ENCODE results near the gene BPIFB2. TPM values are rescaled to one million over a fixed set of nuclear protein-coding genes. Genes with fewer than 3 reads are reported as not detected.
"Not testable (repeated sequence)": the region's sequence is repeated elsewhere in the genome, so short reads cannot be mapped to it uniquely, and the experiment has no call there.

Gene BPIFB2
- polyA plus RNA-seq, 3 donors = not detected

- H3K9me3 Mint-ChIP-seq = peaks cover 0 to 15% (median 3%) of the 10 kb centered on the region in 7 donors
- DNase-seq; H3K9me3 ChIP-seq (replicated peaks in 1 of 2; ENCODE audit: control insufficient read depth in 1 of 2, insufficient read depth in 1 of 2, low read length in 2 of 2); H3K36me3 Mint-ChIP-seq; H2AFZ ChIP-seq (ENCODE audit: insufficient read depth, low read depth, low read length, poor library complexity, severe bottlenecking); H3K27ac ChIP-seq (ENCODE audit: low read depth in 1 of 2, low read length in 2 of 2); H3K36me3 ChIP-seq (replicated peaks in 1 of 2; ENCODE audit: control insufficient read depth in 1 of 2, insufficient read depth in 2 of 2, low read length in 2 of 2); H3K4me1 Mint-ChIP-seq; H4K20me1 ChIP-seq (ENCODE audit: insufficient read depth, low read length); H3K4me2 ChIP-seq (replicated peaks; ENCODE audit: extremely low read depth, low read length, poor library complexity, severe bottlenecking); H3K4me3 ChIP-seq (replicated peaks in 1 of 3; ENCODE audit: low read depth in 2 of 3, low read length in 3 of 3); H3K27me3 Mint-ChIP-seq (ENCODE audit: low read depth in 3 of 3); H3K27ac Mint-ChIP-seq; H3K9ac ChIP-seq (ENCODE audit: insufficient read depth, low read length, poor library complexity, severe bottlenecking); intact Hi-C loops (cut with micrococcal nuclease); H3K4me3 Mint-ChIP-seq; H3K79me2 ChIP-seq (ENCODE audit: insufficient read depth, low read length); H3K27me3 ChIP-seq (ENCODE audit: control insufficient read depth in 2 of 2, insufficient read depth in 2 of 2, low read length in 2 of 2): not testable (repeated sequence)
- WGBS (ENCODE audit: insufficient coverage) = 88% methylated on average over 1 of the region's 4 CpGs
- H3K4me1 ChIP-seq (ENCODE audit: control insufficient read depth in 1 of 2, insufficient read depth in 2 of 2, low read length in 2 of 2) = peaks cover 15% of the 10 kb centered on the region in 2 donors
Measured at GRCh38 chr20:32975121-32975520, 32.4 kb upstream of the BPIFB2 start.

GRCh38 chr20:32975698-32976674, 31.5 kb upstream of the BPIFB2 start:
- Histone ChIP-seq H3K27me3 (ENCODE audit: control insufficient read depth in 2 of 2, insufficient read depth in 2 of 2, low read length in 2 of 2) (no peaks in the 10 kb centered on the region), H2AFZ (ENCODE audit: insufficient read depth, low read depth, low read length, poor library complexity, severe bottlenecking) (no peak overlapping the region), H3K4me1 (ENCODE audit: control insufficient read depth in 1 of 2, insufficient read depth in 2 of 2, low read length in 2 of 2) (peaks cover 15% of the 10 kb centered on the region in 2 donors), H3K27ac (ENCODE audit: low read depth in 1 of 2, low read length in 2 of 2) (no peak overlapping the region), H4K20me1 (ENCODE audit: insufficient read depth, low read length) (no peaks in the 10 kb centered on the region), H3K79me2 (ENCODE audit: insufficient read depth, low read length) (no peaks in the 10 kb centered on the region), H3K4me3 (replicated peaks in 1 of 3; ENCODE audit: low read depth in 2 of 3, low read length in 3 of 3) (no peak overlapping the region), H3K9me3 (replicated peaks in 1 of 2; ENCODE audit: control insufficient read depth in 1 of 2, insufficient read depth in 1 of 2, low read length in 2 of 2) (peaks cover 0 to 6% of the 10 kb centered on the region in 2 donors), H3K9ac (ENCODE audit: insufficient read depth, low read length, poor library complexity, severe bottlenecking) (no peak overlapping the region), H3K4me2 (replicated peaks; ENCODE audit: extremely low read depth, low read length, poor library complexity, severe bottlenecking) (no peak overlapping the region), H3K36me3 (replicated peaks in 1 of 2; ENCODE audit: control insufficient read depth in 1 of 2, insufficient read depth in 2 of 2, low read length in 2 of 2) (no peaks in the 10 kb centered on the region)
- Mint-ChIP-seq H3K36me3 (no peaks in the 10 kb centered on the region), H3K27ac (no peak overlapping the region), H3K27me3 (ENCODE audit: low read depth in 3 of 3) (peaks cover 0 to 2% (median 0%) of the 10 kb centered on the region in 3 donors), H3K4me1 (no peaks in the 10 kb centered on the region), H3K4me3 (no peak overlapping the region), H3K9me3 (peaks cover 0 to 15% (median 3%) of the 10 kb centered on the region in 7 donors)
- no peak for DNase-seq
- WGBS (ENCODE audit: insufficient coverage) = 98% methylated on average over 9 of the region's 15 CpGs
- no peak for TF ChIP-seq CTCF (IDR thresholded peaks at IDR 0.05)
- intact Hi-C loops (cut with micrococcal nuclease) = no loop called here

Measured in CD14-positive monocyte (primary cell).